Stimulated activated CD8-positive, alpha-beta memory T cell treated with anti-CD3 and anti-CD28 coated beads, Interleukin-2, amount 100 ng/mL, for 48 hours (primary cell): ENCODE results near the gene PIK3C2G.
"Not testable (repeated sequence)": the region's sequence is repeated elsewhere in the genome, so short reads cannot be mapped to it uniquely, and the experiment has no call there.

Source experiments
- DNase-seq, 2 donors: peaks; one replicate each; pipeline ENCODE4 v3.0.0-alpha.2; 2020; ENCODE audit warnings: low read depth in 2 of 2

PIK3C2G gene

GRCh38 chr12:18640321-18640955 lies 379.1 kb downstream of the PIK3C2G start:
- DNase-seq = no peak

GRCh38 chr12:18643681-18644080 lies 382.4 kb downstream of the PIK3C2G start:
- no peak for DNase-seq

GRCh38 chr12:18644564-18644963 lies 383.2 kb downstream of the PIK3C2G start:
- DNase-seq = no peak

GRCh38 chr12:18646286-18646890 lies 385.1 kb downstream of the PIK3C2G start:
- DNase-seq = no peak

- DNase-seq = no peak
Observed at GRCh38 chr12:18651525-18651924, 390.2 kb downstream of the PIK3C2G start.

- DNase-seq = no peak
Observed at GRCh38 chr12:18652596-18652995, 391.3 kb downstream of the PIK3C2G start.

GRCh38 chr12:18653465-18653864 lies 392.1 kb downstream of the PIK3C2G start:
- DNase-seq = no peak

GRCh38 chr12:18655351-18655750 lies 394.0 kb downstream of the PIK3C2G start:
- no peak for DNase-seq

- no peak for DNase-seq
Observed at GRCh38 chr12:18658179-18658578, 396.9 kb downstream of the PIK3C2G start.

- DNase-seq = no peak
Observed at GRCh38 chr12:18658829-18659228, 397.5 kb downstream of the PIK3C2G start.

GRCh38 chr12:18676141-18676540 lies 414.8 kb downstream of the PIK3C2G start:
- no peak for DNase-seq

GRCh38 chr12:18676996-18677588 lies 415.8 kb downstream of the PIK3C2G start:
- DNase-seq = no peak

GRCh38 chr12:18681818-18682217 lies 420.5 kb downstream of the PIK3C2G start:
- no peak for DNase-seq

- DNase-seq = no peak
Observed at GRCh38 chr12:18683327-18684013, 422.2 kb downstream of the PIK3C2G start.

- no peak for DNase-seq
Observed at GRCh38 chr12:18684430-18684829, 423.1 kb downstream of the PIK3C2G start.

GRCh38 chr12:18689771-18690170 lies 428.5 kb downstream of the PIK3C2G start:
- no peak for DNase-seq

- no peak for DNase-seq
Observed at GRCh38 chr12:18690653-18691052, 429.3 kb downstream of the PIK3C2G start.

GRCh38 chr12:18693986-18694385 lies 432.7 kb downstream of the PIK3C2G start:
- not testable (repeated sequence) for DNase-seq

GRCh38 chr12:18696971-18697602 lies 435.8 kb downstream of the PIK3C2G start:
- DNase-seq = no peak
